ENCODE results near the gene UBA1. TPM values are rescaled to one million over a fixed set of nuclear protein-coding genes. Genes with fewer than 3 reads are reported as not detected.

Gene UBA1
- total RNA-seq, 1 donor from 2014 or later, result 161 TPM

DNA sequence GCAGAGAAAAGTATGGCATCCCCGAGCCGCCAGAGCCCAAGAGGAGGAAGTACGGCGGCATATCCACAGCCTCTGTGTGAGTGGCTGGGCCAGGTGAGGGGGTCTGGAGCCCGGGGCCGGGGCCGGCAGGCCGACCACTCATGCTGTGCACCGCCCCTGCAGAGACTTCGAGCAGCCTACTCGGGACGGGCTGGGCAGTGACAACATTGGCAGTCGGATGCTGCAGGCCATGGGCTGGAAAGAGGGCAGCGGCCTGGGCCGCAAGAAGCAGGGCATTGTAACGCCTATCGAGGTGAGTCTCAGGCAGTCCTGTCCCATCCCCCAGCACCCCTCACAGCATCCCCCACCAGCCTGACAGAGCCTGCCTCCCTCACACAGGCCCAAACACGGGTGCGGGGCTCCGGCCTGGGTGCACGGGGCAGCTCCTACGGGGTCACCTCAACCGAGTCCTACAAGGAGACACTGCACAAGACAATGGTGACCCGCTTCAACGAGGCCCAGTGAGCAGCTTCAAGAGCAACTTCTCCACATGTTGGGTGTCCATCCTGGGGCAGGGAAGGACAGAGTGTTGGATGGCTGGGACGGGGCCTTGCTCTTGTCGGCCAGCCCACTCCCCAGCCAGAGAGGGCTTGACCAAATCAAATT, 7.4 kb upstream of the UBA1 start:
- Histone ChIP-seq H3K4me1 (no peaks in the 10 kb centered on the region), H3K4me3 (no peak overlapping the region), H3K36me3 (peaks cover 11% of the 10 kb centered on the region), H3K9me3 (no peaks in the 10 kb centered on the region), H3K27me3 (no peaks in the 10 kb centered on the region), H3K27ac (no peak overlapping the region)
- no peak for DNase-seq
- no peak for ATAC-seq
- intact Hi-C loops (cut with DNase I), result no loop called here
- no peak for TF ChIP-seq CTCF (IDR thresholded peaks at IDR 0.05)

DNA sequence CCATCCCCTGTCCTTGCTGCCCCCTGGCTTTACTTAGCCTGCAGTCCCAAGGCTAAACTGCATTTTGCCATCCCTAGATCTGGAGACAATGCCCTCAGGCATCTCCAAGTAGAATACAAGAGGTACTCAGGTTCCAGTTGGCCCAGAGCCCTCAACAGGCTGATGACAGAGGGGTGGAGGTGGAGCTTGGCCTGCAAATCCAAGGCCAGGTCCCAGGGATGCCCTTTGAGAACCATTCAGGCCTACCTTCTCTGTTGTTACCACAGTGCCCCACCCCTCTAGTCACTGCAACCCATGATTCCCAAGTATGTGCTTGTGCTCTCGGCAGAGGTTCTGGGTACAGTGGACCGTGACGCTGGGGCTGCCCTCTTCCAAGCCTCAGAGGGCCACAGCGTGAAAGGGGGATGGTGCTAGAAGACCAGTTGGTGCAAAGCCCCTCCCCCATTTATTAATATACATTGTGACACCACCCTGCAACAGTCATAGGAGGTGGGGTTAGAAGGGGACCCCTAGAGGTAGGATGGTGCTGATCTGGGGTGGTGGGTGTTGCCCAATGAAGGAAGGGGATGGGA, 6.4 kb upstream of the UBA1 start:
- H3K27ac ChIP-seq, result no peak overlapping the region

DNA sequence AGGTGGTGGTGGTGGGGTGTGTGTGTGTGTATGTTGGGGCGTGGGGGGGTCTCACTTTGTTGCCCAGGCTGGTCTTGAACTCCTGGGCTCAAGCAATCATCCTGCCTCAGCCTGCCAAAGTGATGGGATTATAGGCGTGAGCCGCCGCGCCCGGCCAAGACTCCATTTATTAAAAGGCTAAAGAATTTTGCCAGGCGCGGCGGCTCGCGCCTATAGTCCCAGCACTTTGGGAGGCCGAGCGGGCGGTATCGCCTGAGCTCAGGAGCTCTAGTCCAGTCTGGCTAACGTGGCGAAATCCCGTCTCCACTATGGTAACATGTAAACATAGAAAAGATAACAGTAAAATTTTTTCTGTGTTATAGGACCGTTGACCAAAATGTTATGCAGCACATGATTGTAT, 3.7 kb upstream of the UBA1 start:
- no peak overlapping the region for H3K27ac ChIP-seq
- H3K36me3 ChIP-seq, result no peaks in the 10 kb centered on the region
- no peaks in the 10 kb centered on the region for H3K4me1 ChIP-seq
- no peak overlapping the region for H3K4me3 ChIP-seq
- H3K9me3 ChIP-seq, result no peaks in the 10 kb centered on the region
- intact Hi-C loops (cut with DNase I), result loop anchor here (10.0 kb wide), 2 partner anchors 195 to 335 kb away; no protein-coding TSS in a partner anchor
- no peak for DNase-seq
- TF ChIP-seq CTCF (IDR thresholded peaks at IDR 0.05), result no peak
- ATAC-seq, result no peak
- no peaks in the 10 kb centered on the region for H3K27me3 ChIP-seq

More for the DNA sequence above, 6.4 kb upstream of the UBA1 start:
- H3K9me3 ChIP-seq, result no peaks in the 10 kb centered on the region
- H3K27me3 ChIP-seq, result no peaks in the 10 kb centered on the region
- TF ChIP-seq CTCF (IDR thresholded peaks at IDR 0.05), result no peak
- peaks cover 2% of the 10 kb centered on the region for H3K36me3 ChIP-seq
- intact Hi-C loops (cut with DNase I), result no loop called here
- no peak overlapping the region for H3K4me3 ChIP-seq
- H3K4me1 ChIP-seq, result no peaks in the 10 kb centered on the region
- peak; percentile 16 for DNase-seq
- ATAC-seq, result no peak

DNA sequence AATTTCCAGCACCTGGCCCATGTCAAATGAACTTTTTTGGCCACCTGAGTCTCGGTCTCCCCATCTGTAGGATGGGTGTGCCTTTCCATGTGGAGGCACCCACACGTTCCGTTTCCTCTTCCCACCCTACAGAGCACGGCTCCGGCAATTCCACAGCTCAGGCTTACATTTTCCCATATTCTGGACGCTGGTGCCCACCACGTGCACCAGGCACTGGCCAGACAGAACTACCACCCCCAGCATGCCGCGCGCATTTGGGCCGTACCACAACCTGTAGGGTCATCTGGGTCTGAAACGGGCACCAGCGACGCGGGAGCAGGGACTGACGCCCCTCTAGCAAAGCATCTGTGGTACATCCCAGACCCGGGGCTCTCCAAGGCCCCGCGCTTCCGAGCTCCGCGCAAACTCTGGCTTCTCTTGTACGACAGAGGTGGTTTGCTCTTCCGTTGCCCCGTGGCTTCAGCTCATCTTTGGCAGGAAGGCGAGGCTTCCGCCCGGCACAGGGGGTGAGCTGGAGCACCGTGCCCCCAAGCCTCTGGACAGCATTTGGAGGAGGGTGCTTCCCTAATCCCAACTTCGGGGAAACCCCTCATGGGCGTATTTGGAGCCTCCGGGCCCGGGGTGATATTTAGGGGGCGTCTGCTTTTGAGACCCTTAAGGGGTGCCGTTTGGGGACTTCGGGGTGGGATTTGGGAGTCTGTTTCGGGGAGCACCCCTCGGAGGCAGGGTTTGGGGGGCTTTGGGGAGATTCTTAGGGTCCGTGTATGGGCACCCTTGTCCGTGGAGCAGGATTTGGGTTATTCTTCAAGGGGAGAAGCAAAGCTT, 3.0 kb upstream of the UBA1 start:
- H3K27me3 ChIP-seq, result no peaks in the 10 kb centered on the region
- no peak overlapping the region for H3K27ac ChIP-seq
- intact Hi-C loops (cut with DNase I), result loop anchor here (10.0 kb wide), 2 partner anchors 194 to 334 kb away; no protein-coding TSS in a partner anchor
- H3K36me3 ChIP-seq, result no peaks in the 10 kb centered on the region
- peaks cover 6% of the 10 kb centered on the region for H3K4me1 ChIP-seq
- ATAC-seq, result peak; percentile 94
- peak; percentile 91 for DNase-seq
- H3K4me3 ChIP-seq, result peak overlapping the region; percentile 65
- no peak for TF ChIP-seq CTCF (IDR thresholded peaks at IDR 0.05)
- no peaks in the 10 kb centered on the region for H3K9me3 ChIP-seq

DNA sequence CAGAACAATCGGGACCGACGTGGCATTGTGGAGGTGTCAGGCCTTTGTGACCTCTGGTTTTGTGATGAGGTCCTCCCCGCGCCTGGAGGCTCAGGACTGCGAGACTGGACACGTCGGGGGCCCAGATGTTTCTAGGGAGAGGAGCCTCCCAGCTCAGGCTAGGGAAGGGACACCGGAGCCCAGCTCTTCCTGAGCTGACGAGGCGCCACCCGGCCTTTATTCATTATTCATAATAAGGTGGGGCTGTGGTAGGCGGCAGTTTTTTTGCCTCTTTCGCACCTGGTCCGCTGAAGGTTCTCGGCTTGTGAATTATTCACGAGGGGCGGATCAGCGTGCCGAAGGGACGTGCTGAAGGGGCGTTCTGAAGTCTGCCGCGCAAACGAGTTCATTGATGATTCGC, 2.3 kb upstream of the UBA1 start:
- H3K9me3 ChIP-seq, result no peaks in the 10 kb centered on the region
- no peak overlapping the region for H3K27ac ChIP-seq
- DNase-seq (no peak), ATAC-seq (no peak)
- intact Hi-C loops (cut with DNase I), result loop anchor here (10.0 kb wide), 2 partner anchors 193 to 333 kb away; no protein-coding TSS in a partner anchor
- H3K4me1 ChIP-seq, result peaks cover 11% of the 10 kb centered on the region
- peak overlapping the region; percentile 65 for H3K4me3 ChIP-seq
- no peaks in the 10 kb centered on the region for H3K27me3 ChIP-seq
- no peaks in the 10 kb centered on the region for H3K36me3 ChIP-seq
- no peak for TF ChIP-seq CTCF (IDR thresholded peaks at IDR 0.05)

Measured in upper lobe of right lung (tissue), 1 donor.